ENCODE results near the gene CR1. TPM values are rescaled to one million over a fixed set of nuclear protein-coding genes. Genes with fewer than 3 reads are reported as not detected.
"Not testable (repeated sequence)": the region's sequence is repeated elsewhere in the genome, so short reads cannot be mapped to it uniquely, and the experiment has no call there.

The CR1 gene
- total RNA-seq, 1 experiment from 2014 or later, result not detected

GRCh38 chr1:207518608-207519236 lies 22.8 kb downstream of the CR1 start:
- Histone ChIP-seq H3K4me1 (ENCODE audit: control insufficient read depth, insufficient read depth, low read length) (no peaks in the 10 kb centered on the region), H3K4me3 (ENCODE audit: low read depth in 2 of 2, low read length in 2 of 2) (no peak overlapping the region), H3K27ac (ENCODE audit: low read length) (no peak overlapping the region), H3K36me3 (ENCODE audit: control insufficient read depth, insufficient read depth, low read length) (no peaks in the 10 kb centered on the region), H3K27me3 (ENCODE audit: control insufficient read depth, insufficient read depth, low read length) (no peaks in the 10 kb centered on the region), H3K9me3 (ENCODE audit: control insufficient read depth, insufficient read depth, low read depth, low read length) (no peaks in the 10 kb centered on the region)
- ChIA-PET POLR2A (no interaction called here), CTCF (no interaction called here)
- in situ Hi-C loops (cut with HindIII; ENCODE audit: low pct_unique_long_range_greater_than_20kb, low sequenced_read_pairs) (no loop called here), intact Hi-C loops (cut with micrococcal nuclease; ENCODE audit: unreplicated experiment) (no loop called here)
- TF ChIP-seq POLR2AphosphoS5 (IDR thresholded peaks at IDR 0.05; ENCODE audit: low read depth, low read length) (no peak), TCF7L2 (IDR thresholded peaks at IDR 0.05; ENCODE audit: low read depth, low read length) (no peak), REST (IDR thresholded peaks at IDR 0.05; ENCODE audit: insufficient read depth in 1 of 2, low read depth in 2 of 2, low read length in 1 of 2) (no peak), SIN3A (IDR thresholded peaks at IDR 0.05; ENCODE audit: borderline replicate concordance, insufficient read depth, low read depth, low read length) (no peak)
- TF ChIP-seq, protein P1, sequence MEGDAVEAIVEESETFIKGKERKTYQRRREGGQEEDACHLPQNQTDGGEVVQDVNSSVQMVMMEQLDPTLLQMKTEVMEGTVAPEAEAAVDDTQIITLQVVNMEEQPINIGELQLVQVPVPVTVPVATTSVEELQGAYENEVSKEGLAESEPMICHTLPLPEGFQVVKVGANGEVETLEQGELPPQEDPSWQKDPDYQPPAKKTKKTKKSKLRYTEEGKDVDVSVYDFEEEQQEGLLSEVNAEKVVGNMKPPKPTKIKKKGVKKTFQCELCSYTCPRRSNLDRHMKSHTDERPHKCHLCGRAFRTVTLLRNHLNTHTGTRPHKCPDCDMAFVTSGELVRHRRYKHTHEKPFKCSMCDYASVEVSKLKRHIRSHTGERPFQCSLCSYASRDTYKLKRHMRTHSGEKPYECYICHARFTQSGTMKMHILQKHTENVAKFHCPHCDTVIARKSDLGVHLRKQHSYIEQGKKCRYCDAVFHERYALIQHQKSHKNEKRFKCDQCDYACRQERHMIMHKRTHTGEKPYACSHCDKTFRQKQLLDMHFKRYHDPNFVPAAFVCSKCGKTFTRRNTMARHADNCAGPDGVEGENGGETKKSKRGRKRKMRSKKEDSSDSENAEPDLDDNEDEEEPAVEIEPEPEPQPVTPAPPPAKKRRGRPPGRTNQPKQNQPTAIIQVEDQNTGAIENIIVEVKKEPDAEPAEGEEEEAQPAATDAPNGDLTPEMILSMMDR (IDR thresholded peaks at IDR 0.05), result no peak
- no peak for DNase-seq (ENCODE audit: low read depth, low spot score)
- no TSS peak for BruUV-seq (replicated peaks)
- no peak for ATAC-seq

GRCh38 chr1:207519505-207520399 lies 23.8 kb downstream of the CR1 start:
- no peak overlapping the region for H3K27ac ChIP-seq (ENCODE audit: low read length)
- in situ Hi-C loops (cut with HindIII; ENCODE audit: low pct_unique_long_range_greater_than_20kb, low sequenced_read_pairs) (no loop called here), intact Hi-C loops (cut with micrococcal nuclease; ENCODE audit: unreplicated experiment) (no loop called here)
- BruUV-seq (replicated peaks), result no TSS peak
- no peaks in the 10 kb centered on the region for H3K4me1 ChIP-seq (ENCODE audit: control insufficient read depth, insufficient read depth, low read length)
- DNase-seq (ENCODE audit: low read depth, low spot score) (no peak), ATAC-seq (no peak)
- POLR2A ChIA-PET, result no interaction called here
- CTCF ChIA-PET, result no interaction called here
- TF ChIP-seq, protein P1 (IDR thresholded peaks at IDR 0.05), result no peak
- TF ChIP-seq SIN3A (IDR thresholded peaks at IDR 0.05; ENCODE audit: borderline replicate concordance, insufficient read depth, low read depth, low read length), result no peak
- TF ChIP-seq POLR2AphosphoS5 (IDR thresholded peaks at IDR 0.05; ENCODE audit: low read depth, low read length), result no peak
- TF ChIP-seq TCF7L2 (IDR thresholded peaks at IDR 0.05; ENCODE audit: low read depth, low read length), result no peak
- no peak for TF ChIP-seq REST (IDR thresholded peaks at IDR 0.05; ENCODE audit: insufficient read depth in 1 of 2, low read depth in 2 of 2, low read length in 1 of 2)
- H3K36me3 ChIP-seq (ENCODE audit: control insufficient read depth, insufficient read depth, low read length), result no peaks in the 10 kb centered on the region
- no peaks in the 10 kb centered on the region for H3K27me3 ChIP-seq (ENCODE audit: control insufficient read depth, insufficient read depth, low read length)
- no peaks in the 10 kb centered on the region for H3K9me3 ChIP-seq (ENCODE audit: control insufficient read depth, insufficient read depth, low read depth, low read length)
- no peak overlapping the region for H3K4me3 ChIP-seq (ENCODE audit: low read depth in 2 of 2, low read length in 2 of 2)

- H3K36me3 ChIP-seq (ENCODE audit: control insufficient read depth, insufficient read depth, low read length); in situ Hi-C loops (cut with HindIII; ENCODE audit: low pct_unique_long_range_greater_than_20kb, low sequenced_read_pairs); H3K27me3 ChIP-seq (ENCODE audit: control insufficient read depth, insufficient read depth, low read length); BruUV-seq (replicated peaks); H3K27ac ChIP-seq (ENCODE audit: low read length); intact Hi-C loops (cut with micrococcal nuclease; ENCODE audit: unreplicated experiment); H3K4me3 ChIP-seq (ENCODE audit: low read depth in 2 of 2, low read length in 2 of 2); H3K9me3 ChIP-seq (ENCODE audit: control insufficient read depth, insufficient read depth, low read depth, low read length); DNase-seq (ENCODE audit: low read depth, low spot score); ATAC-seq; H3K4me1 ChIP-seq (ENCODE audit: control insufficient read depth, insufficient read depth, low read length); POLR2A ChIA-PET: not testable (repeated sequence)
- CTCF ChIA-PET, result interaction anchor here (0.6 kb wide), 1 partner anchor 21 kb away, joined by 3 read pairs; no protein-coding TSS in a partner anchor
These were observed 24.7 kb downstream of the CR1 start for GRCh38 chr1:207520400-207521345.
